ENCODE measurements around the gene NCAM1.

GRCh38 chr11:113043698-113044097 lies 82.5 kb downstream of the NCAM1 start:
- TF ChIP-seq POLR2AphosphoS5 (IDR thresholded peaks at IDR 0.05; ENCODE audit: low read depth) (no peak), CTCF (IDR thresholded peaks at IDR 0.05; ENCODE audit: insufficient read depth, low read length) (no peak), REST (IDR thresholded peaks at IDR 0.05; ENCODE audit: insufficient replicate concordance, low read depth) (no peak), GABPA (IDR thresholded peaks at IDR 0.05; ENCODE audit: low read depth) (no peak), SPI1 (IDR thresholded peaks at IDR 0.05; ENCODE audit: borderline replicate concordance, low read depth) (no peak)

All from HL-60 (cell line).